Heart right ventricle (tissue), 16 donors: ENCODE results near the gene SMARCA2. TPM values are rescaled to one million over a fixed set of nuclear protein-coding genes. Genes with fewer than 3 reads are reported as not detected.

Source experiments
- ATAC-seq, 8 donors: fragments of 200-7000 bp; cut with Tn5 transposase; one replicate each; pipeline ENCODE4 v1.9.1; 2020; ENCODE audit warnings: mild to moderate bottlenecking in 8 of 8, moderate library complexity in 8 of 8, moderate number of reproducible peaks in 1 of 8
- DNase-seq, 2 donors: peaks; one replicate each; pipeline ENCODE4 v3.0.0-alpha.2; 2020
- H3K27ac ChIP-seq, 10 donors: fragments of 200-600 bp; sonication (generic) in 2 of 10; one replicate each; pipeline versions ENCODE4 v1.5.0 to v1.8.0; 2020 to 2022; ENCODE audit warnings: mild to moderate bottlenecking in 3 of 10
- H3K27me3 ChIP-seq, 7 donors: fragments of 200-600 bp; one replicate each; pipeline ENCODE4 v1.8.0; 2021 to 2022; ENCODE audit warnings: mild to moderate bottlenecking in 2 of 7
- H3K36me3 ChIP-seq, 9 donors: fragments of 200-600 bp; sonication (generic) in 1 of 9; one replicate each; pipeline versions ENCODE4 v1.5.0 to v1.8.0; 2020 to 2022; ENCODE audit warnings: mild to moderate bottlenecking in 2 of 9
- H3K4me1 ChIP-seq, 9 donors: fragments of 200-600 bp; sonication (generic) in 1 of 9; one replicate each; pipeline versions ENCODE4 v1.5.0 to v1.8.0; 2020 to 2022; ENCODE audit warnings: mild to moderate bottlenecking in 4 of 9
- H3K4me3 ChIP-seq, 10 donors: fragments of 200-600 bp; sonication (generic) in 2 of 10; one replicate each; pipeline versions ENCODE4 v1.5.0 to v1.8.0; 2020 to 2022; ENCODE audit warnings: mild to moderate bottlenecking in 7 of 10, moderate library complexity in 2 of 10
- H3K9me3 ChIP-seq, 11 donors: fragments of 200-600 bp in 10 of 11; sonication (generic) in 2 of 11; one replicate each; pipeline versions ENCODE4 v1.5.0 to v1.8.0; 2013 to 2022; ENCODE audit warnings: mild to moderate bottlenecking in 2 of 11, control low read depth in 1 of 11, moderate library complexity in 1 of 11
- CTCF ChIP-seq, 9 donors: fragments of 200-600 bp; sonication (generic) in 2 of 9; IDR thresholded peaks; one replicate each; pipeline versions ENCODE4 v1.5.0 to v1.8.0; 2021 to 2022; ENCODE audit warnings: antibody characterized with exemption in 9 of 9, mild to moderate bottlenecking in 5 of 9, moderate library complexity in 1 of 9
- WGBS, 2 donors: extraction: QIAGEN DNeasy Blood & Tissue Kit; methylation state at CpG; one replicate each; pipeline ENCODE4 v1.1.7; 2013; ENCODE audit warnings: inconsistent platforms in 1 of 2; 5-methylcytosine and 5-hydroxymethylcytosine counted together
- intact Hi-C, 10 donors: fragments of 100-400 bp; cut with DNase I; formaldehyde crosslinking; loops; one replicate each; pipeline versions ENCODE4 v1.11.1 to v1.14.2; 2022
- polyA plus RNA-seq, 2 donors: library from polyadenylated mRNA; stranded (reverse); fragments of 200-250 nt; gene quantifications; one replicate each; pipeline ENCODE4 v1.2.3, GENCODE V29; 2013
- total RNA-seq, 10 donors: library from RNA; stranded (reverse); fragmentation: NEBNext Ultra II Directional in 3 of 10; extraction: Animal tissue kit (Norgen Biotek cat#: 25700) in 3 of 10; gene quantifications; one replicate each; pipeline versions ENCODE4 v1.2.1 to v1.2.4, GENCODE V29; 2021 to 2023
- donor health status: Arrhythmogenic right ventricular cardiomyopathy.
- donor health status: ischemic (EF 13 %, LVEDD 7.1; RV severe dilation, severe dysfunction).
- donor health status: healthy with polysubstance abuse.
- donor health status: DM: no; HTN: yes; CAD: no.
- donor health status: DM: no; HTN: no; CAD: no.
- donor health status: ischemic (EF 25% LVEDD 6.9; RV normal size, moderate dysfunction).
- donor health status: ischemic (EF 25% LVEDD 5.7; RV mildly dilated, moderate dysfunction).
- donor health status: healthy.
- donor health status: DM: yes; HTN: yes; CAD: no.
- donor health status: Ischemic cardiomyopathy.
- donor health status: ischemic (EF 35%, LVEDD 5.7; RV mildly dilated, moderate dysfunction).
- donor health status: nonischemic (EF 11% LVEDD 7.7; RV severe dilation, severe dysfunction).
- donor health status: DM: yes; HTN: yes; CAD: no.
- donor health status: PGD.
- donor health status: ischemic (EF 29% LVEDD 5.4; RV normal size, mild dysfunction).
- donor health status: nonischemic (EF 23%, LVEDD 6.1; RV moderate dilation, normal function).

The SMARCA2 gene
- total and polyA plus RNA-seq, 12 donors: 26.5 to 140 (median 105) TPM

GRCh38 chr9:2093920-2094597, 78.9 kb downstream of the SMARCA2 start:
- WGBS, 2 donors: 34 to 45% methylated on average over 2 of the region's 2 CpGs

GRCh38 chr9:2096376-2096970, 81.3 kb downstream of the SMARCA2 start:
- WGBS, 2 donors: 83 to 92% methylated on average over 6 of the region's 6 CpGs
- H3K27ac ChIP-seq: no peak overlapping the region
- DNase-seq: no peak
- intact Hi-C loops: no loop called here
- no peak overlapping the region for H3K4me3 ChIP-seq
- no peaks in the 10 kb centered on the region for H3K9me3 ChIP-seq
- H3K4me1 ChIP-seq: peaks cover 0 to 21% (median 0%) of the 10 kb centered on the region in 9 donors
- peaks cover 0 to 97% (median 40%) of the 10 kb centered on the region in 9 donors for H3K36me3 ChIP-seq
- no peak for ATAC-seq
- no peak for TF ChIP-seq CTCF (IDR thresholded peaks at IDR 0.05)
- H3K27me3 ChIP-seq: no peaks in the 10 kb centered on the region

More at GRCh38 chr9:2093920-2094597, 78.9 kb downstream of the SMARCA2 start:
- no peak for TF ChIP-seq CTCF (IDR thresholded peaks at IDR 0.05)
- no peaks in the 10 kb centered on the region for H3K9me3 ChIP-seq
- intact Hi-C loops: no loop called here
- H3K4me1 ChIP-seq: peaks cover 0 to 21% (median 0%) of the 10 kb centered on the region in 9 donors
- no peak overlapping the region for H3K4me3 ChIP-seq
- no peak overlapping the region for H3K27ac ChIP-seq
- no peaks in the 10 kb centered on the region for H3K27me3 ChIP-seq
- peaks cover 0 to 97% (median 43%) of the 10 kb centered on the region in 9 donors for H3K36me3 ChIP-seq
- DNase-seq (no peak), ATAC-seq (peak in 3 of 8 donors; percentile 24 to 86 (median 26))

- H3K4me1 ChIP-seq: no peaks in the 10 kb centered on the region
- WGBS, 2 donors: 96 to 97% methylated on average over 1 of the region's 1 CpG
- H3K4me3 ChIP-seq: no peak overlapping the region
- ATAC-seq: no peak
- TF ChIP-seq CTCF (IDR thresholded peaks at IDR 0.05): no peak
- peaks cover 0 to 100% (median 29%) of the 10 kb centered on the region in 9 donors for H3K36me3 ChIP-seq
- no peaks in the 10 kb centered on the region for H3K9me3 ChIP-seq
- intact Hi-C loops: no loop called here
- no peak for DNase-seq
- H3K27ac ChIP-seq: no peak overlapping the region
- H3K27me3 ChIP-seq: no peaks in the 10 kb centered on the region
Observed at GRCh38 chr9:2106666-2107065, 91.5 kb downstream of the SMARCA2 start.

- ATAC-seq: no peak
- Histone ChIP-seq H3K4me3 (no peak overlapping the region), H3K4me1 (no peaks in the 10 kb centered on the region), H3K27me3 (no peaks in the 10 kb centered on the region), H3K36me3 (peaks cover 0 to 100% (median 36%) of the 10 kb centered on the region in 9 donors), H3K27ac (no peak overlapping the region), H3K9me3 (no peaks in the 10 kb centered on the region)
- no peak for DNase-seq
- intact Hi-C loops: no loop called here
- no peak for TF ChIP-seq CTCF (IDR thresholded peaks at IDR 0.05)
- 71 to 83% methylated on average over 5 of the region's 5 CpGs for WGBS, 2 donors
Observed at GRCh38 chr9:2107906-2108451, 92.8 kb downstream of the SMARCA2 start.
